Measurements from ENCODE around the gene COQ6. TPM values are rescaled to one million over a fixed set of nuclear protein-coding genes. Genes with fewer than 3 reads are reported as not detected.
"Not testable (repeated sequence)": the region's sequence is repeated elsewhere in the genome, so short reads cannot be mapped to it uniquely, and the experiment has no call there.

Gene COQ6
- total RNA-seq, 2 donors from 2014 or later = 31.3 to 36.1 TPM

- DNase-seq (no peak), ATAC-seq (peak; percentile 47 to 50)
- intact Hi-C loops (cut with DNase I) = no loop called here
Observed at GRCh38 chr14:73973497-73973896, 23.4 kb downstream of the COQ6 start.

GRCh38 chr14:73976125-73976524 is 26.0 kb downstream of the COQ6 start:
- DNase-seq = no peak
- ATAC-seq = no peak
- intact Hi-C loops (cut with DNase I) = no loop called here

DNA sequence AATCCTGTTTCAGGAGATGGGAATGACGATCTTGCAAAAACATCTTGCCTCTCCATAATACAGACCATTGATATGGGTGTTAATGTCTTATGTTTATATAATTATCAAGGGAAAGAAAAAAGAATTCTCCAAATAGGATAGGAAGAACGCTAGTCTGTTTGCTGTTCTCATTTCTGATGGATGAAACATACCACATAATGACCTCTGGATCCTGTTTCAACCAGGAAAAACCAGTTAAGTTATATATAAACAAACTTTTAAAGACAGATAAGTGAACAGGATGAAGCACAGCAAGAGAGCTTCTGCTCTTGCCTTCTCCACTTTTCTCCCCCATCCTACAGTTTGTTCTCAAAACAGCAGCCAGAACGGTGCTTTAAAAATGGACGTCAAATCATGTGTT is 27.8 kb downstream of the COQ6 start:
- intact Hi-C loops (cut with DNase I) = no loop called here
- DNase-seq (no peak), ATAC-seq (no peak)

DNA sequence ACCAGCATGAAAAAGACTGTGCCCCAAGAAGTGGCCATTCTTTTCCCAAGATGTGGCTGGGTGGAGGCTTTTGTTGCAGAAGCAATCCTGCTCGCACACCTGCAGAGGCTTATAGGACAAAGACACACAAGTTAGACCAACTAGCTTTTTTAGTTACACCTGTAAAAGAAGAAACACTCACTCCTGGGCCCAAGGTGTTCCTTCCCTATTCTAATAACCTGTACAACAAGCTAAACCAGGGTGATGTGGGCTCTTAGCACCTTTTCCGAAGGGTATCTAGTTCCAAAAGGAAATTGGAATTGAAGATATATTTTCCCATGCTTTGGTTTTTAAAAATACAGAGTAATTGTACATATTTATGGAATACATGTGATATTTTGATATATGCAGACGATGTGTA is 38.0 kb downstream of the COQ6 start:
- no peak for DNase-seq
- ATAC-seq = no peak
- intact Hi-C loops (cut with DNase I) = no loop called here

GRCh38 chr14:73988656-73989055 is 38.6 kb downstream of the COQ6 start:
- DNase-seq; intact Hi-C loops (cut with DNase I); ATAC-seq: not testable (repeated sequence)

DNA sequence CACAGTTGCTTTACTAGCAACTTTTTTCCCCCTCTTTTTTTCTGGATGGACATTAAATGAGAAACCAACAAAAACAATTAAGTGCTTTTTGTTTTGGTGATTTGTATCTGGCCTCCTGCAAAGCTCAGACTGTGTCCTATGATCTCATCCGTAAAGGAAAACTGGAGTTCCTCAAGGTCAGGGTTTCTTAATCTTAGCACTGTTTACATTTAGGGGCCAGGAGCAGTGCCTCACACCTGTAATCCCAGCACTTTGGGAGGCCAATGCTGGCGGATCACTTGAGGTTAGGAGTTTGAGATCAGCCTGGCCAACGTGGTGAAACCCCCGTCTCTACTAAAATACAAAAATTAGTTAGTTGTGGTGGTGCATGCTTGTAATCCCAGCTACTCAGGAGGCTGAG is 41.0 kb downstream of the COQ6 start:
- intact Hi-C loops (cut with DNase I) = no loop called here
- DNase-seq = no peak

GRCh38 chr14:73994926-73995325 is 44.8 kb downstream of the COQ6 start:
- ATAC-seq; DNase-seq; intact Hi-C loops (cut with DNase I): not testable (repeated sequence)

More for the DNA sequence above, 41.0 kb downstream of the COQ6 start:
- ATAC-seq = no peak

GRCh38 chr14:73995977-73996378 is 45.9 kb downstream of the COQ6 start:
- DNase-seq = no peak
- intact Hi-C loops (cut with DNase I) = no loop called here
- no peak for ATAC-seq

DNA sequence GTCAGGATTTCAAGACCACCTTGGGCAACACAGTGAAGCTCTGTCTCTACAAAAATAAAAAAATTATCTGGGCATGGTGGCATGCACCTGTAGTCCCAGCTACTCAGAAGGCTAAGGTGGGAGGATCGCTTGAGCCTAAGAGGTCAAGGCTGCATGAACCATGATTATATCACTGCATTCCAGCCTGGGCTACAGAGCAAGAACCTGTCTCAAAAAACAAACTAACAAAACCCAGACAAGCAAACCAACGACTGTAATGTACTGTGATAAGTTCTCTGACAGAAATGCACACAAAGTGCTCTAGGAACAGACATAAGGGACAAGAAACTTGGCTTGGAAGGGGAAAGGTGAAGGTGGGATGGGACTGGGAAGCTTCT is 46.6 kb downstream of the COQ6 start:
- intact Hi-C loops (cut with DNase I) = no loop called here
- no peak for ATAC-seq
- no peak for DNase-seq

DNA sequence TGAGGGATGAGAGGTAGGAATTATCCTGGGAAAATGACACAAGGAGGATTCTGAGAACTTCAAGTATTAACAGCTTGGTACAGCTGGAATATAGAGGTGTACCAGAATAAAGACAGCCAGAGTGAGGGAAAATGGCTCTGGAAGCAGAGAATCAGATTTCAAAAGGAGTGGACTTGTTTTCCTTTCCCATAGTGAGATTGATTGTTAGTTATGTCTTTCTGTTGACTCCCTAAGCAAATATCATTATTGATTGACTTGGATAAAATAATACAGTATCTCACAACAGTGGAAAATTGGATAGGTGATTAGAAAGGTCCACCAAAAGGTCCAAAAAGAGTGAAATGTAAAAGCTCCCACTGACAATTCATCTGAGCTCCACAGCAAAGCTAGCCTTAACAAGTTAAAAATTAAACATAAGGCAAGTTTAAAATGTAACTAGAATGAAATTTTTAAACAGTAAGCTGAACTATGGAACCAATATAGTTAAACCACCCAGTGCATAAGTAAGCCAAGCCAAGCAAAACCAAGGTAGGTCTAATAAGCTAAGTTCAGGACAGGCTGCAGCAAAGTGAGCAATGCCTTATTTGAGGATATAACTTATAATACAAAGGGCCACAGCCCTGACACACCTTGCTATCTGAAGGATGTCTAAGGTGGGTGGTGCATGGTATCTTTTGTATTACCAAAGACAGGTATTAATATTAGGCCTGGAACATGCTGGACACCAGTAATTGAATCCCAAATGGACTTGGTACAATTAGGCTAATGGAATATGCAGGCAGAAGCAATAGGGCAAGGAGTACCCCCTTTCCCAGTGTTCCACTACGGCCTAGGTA is 47.2 kb downstream of the COQ6 start:
- no peak for ATAC-seq
- DNase-seq = no peak
- intact Hi-C loops (cut with DNase I) = no loop called here

GRCh38 chr14:73997944-73998447 is 47.9 kb downstream of the COQ6 start:
- no peak for DNase-seq
- ATAC-seq = no peak
- intact Hi-C loops (cut with DNase I) = no loop called here

DNA sequence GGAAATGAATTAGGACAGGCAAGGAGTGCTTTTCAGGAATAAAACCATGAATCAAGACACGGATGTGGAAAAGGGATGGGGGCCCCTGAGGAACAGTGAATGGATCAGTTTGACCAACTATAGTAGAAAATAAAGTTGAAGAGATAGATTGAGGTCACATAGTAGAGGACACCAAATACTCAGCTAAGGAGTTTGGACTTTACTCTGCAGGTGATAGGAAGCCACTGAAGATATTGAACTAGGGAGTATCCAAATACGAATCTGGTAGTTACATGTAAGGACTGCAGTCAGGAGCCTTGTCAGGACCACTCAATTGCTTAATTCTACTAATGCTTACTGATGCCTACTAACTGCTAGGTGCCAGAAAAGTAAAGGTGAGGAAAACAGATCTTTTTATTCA is 48.6 kb downstream of the COQ6 start:
- no peak for DNase-seq
- no peak for ATAC-seq
- intact Hi-C loops (cut with DNase I) = no loop called here

DNA sequence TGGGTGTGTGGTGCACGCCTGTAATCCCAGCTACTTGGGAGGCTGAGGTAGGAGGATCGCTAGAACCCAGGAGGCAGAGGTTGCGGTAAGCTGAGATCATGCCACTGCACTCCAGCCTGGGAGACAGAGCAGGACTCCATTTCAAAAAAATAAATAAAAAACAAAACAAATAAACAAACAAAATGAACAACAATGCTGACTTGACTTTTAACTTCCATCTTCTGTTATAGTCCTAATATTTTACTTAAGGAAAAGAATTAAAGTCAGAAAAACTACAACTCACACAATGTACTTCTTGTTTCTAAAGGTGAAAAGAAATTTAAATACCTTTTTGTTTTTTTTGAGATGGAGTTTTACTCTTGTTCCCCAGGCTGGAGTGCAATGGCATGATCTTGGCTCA is 55.6 kb downstream of the COQ6 start:
- DNase-seq; ATAC-seq; intact Hi-C loops (cut with DNase I): not testable (repeated sequence)

- DNase-seq (no peak), ATAC-seq (no peak)
- intact Hi-C loops (cut with DNase I) = no loop called here
Observed at GRCh38 chr14:74008843-74009499, 58.9 kb downstream of the COQ6 start.

Other genes with a start within 250 kb of the COQ6 start
- gene PNMA1, start 235.9 kb upstream of the COQ6 start, total RNA-seq = 10 to 100 TPM; 25.9 to 29.6 TPM
- 10 to 100 TPM; 26.9 to 31.6 TPM for gene PTGR2, start 98.5 kb upstream of the COQ6 start, total RNA-seq
- 10 to 100 TPM; 19.2 to 28.8 TPM for gene ZNF410, start 63.4 kb upstream of the COQ6 start, total RNA-seq
- gene FAM161B, start 208 bp upstream of the COQ6 start, total RNA-seq = 1 to 10 TPM; 3.1 to 3.5 TPM
- gene ENTPD5, start 69.0 kb downstream of the COQ6 start, total RNA-seq = 1 to 10 TPM; 8.0 to 8.2 TPM
- 1 to 10 TPM; 2.3 to 4.0 TPM for gene BBOF1, start 69.0 kb downstream of the COQ6 start, total RNA-seq
- 10 to 100 TPM; 29.2 to 33.3 TPM for gene ALDH6A1, start 134.2 kb downstream of the COQ6 start, total RNA-seq
- 1 to 10 TPM; 6.6 to 8.1 TPM for gene LIN52, start 134.7 kb downstream of the COQ6 start, total RNA-seq

All from left cardiac atrium (tissue), 4 donors.